Heart right ventricle (tissue), 16 donors: ENCODE results near the gene ZSWIM8. TPM values are rescaled to one million over a fixed set of nuclear protein-coding genes. Genes with fewer than 3 reads are reported as not detected.

Experiments
- ATAC-seq, 8 donors: fragments of 200-7000 bp; cut with Tn5 transposase; one replicate each; pipeline ENCODE4 v1.9.1; 2020; ENCODE audit warnings: mild to moderate bottlenecking in 8 of 8, moderate library complexity in 8 of 8, moderate number of reproducible peaks in 1 of 8
- DNase-seq, 2 donors: peaks; one replicate each; pipeline ENCODE4 v3.0.0-alpha.2; 2020
- H3K27ac ChIP-seq, 10 donors: fragments of 200-600 bp; sonication (generic) in 2 of 10; one replicate each; pipeline versions ENCODE4 v1.5.0 to v1.8.0; 2020 to 2022; ENCODE audit warnings: mild to moderate bottlenecking in 3 of 10
- H3K27me3 ChIP-seq, 7 donors: fragments of 200-600 bp; one replicate each; pipeline ENCODE4 v1.8.0; 2021 to 2022; ENCODE audit warnings: mild to moderate bottlenecking in 2 of 7
- H3K36me3 ChIP-seq, 9 donors: fragments of 200-600 bp; sonication (generic) in 1 of 9; one replicate each; pipeline versions ENCODE4 v1.5.0 to v1.8.0; 2020 to 2022; ENCODE audit warnings: mild to moderate bottlenecking in 2 of 9
- H3K4me1 ChIP-seq, 9 donors: fragments of 200-600 bp; sonication (generic) in 1 of 9; one replicate each; pipeline versions ENCODE4 v1.5.0 to v1.8.0; 2020 to 2022; ENCODE audit warnings: mild to moderate bottlenecking in 4 of 9
- H3K4me3 ChIP-seq, 10 donors: fragments of 200-600 bp; sonication (generic) in 2 of 10; one replicate each; pipeline versions ENCODE4 v1.5.0 to v1.8.0; 2020 to 2022; ENCODE audit warnings: mild to moderate bottlenecking in 7 of 10, moderate library complexity in 2 of 10
- H3K9me3 ChIP-seq, 11 donors: fragments of 200-600 bp in 10 of 11; sonication (generic) in 2 of 11; one replicate each; pipeline versions ENCODE4 v1.5.0 to v1.8.0; 2013 to 2022; ENCODE audit warnings: mild to moderate bottlenecking in 2 of 11, control low read depth in 1 of 11, moderate library complexity in 1 of 11
- WGBS, 2 donors: extraction: QIAGEN DNeasy Blood & Tissue Kit; methylation state at CpG; one replicate each; pipeline ENCODE4 v1.1.7; 2013; ENCODE audit warnings: inconsistent platforms in 1 of 2; 5-methylcytosine and 5-hydroxymethylcytosine counted together
- intact Hi-C, 10 donors: fragments of 100-400 bp; cut with DNase I; formaldehyde crosslinking; loops; one replicate each; pipeline versions ENCODE4 v1.11.1 to v1.14.2; 2022
- polyA plus RNA-seq, 2 donors: library from polyadenylated mRNA; stranded (reverse); fragments of 200-250 nt; gene quantifications; one replicate each; pipeline ENCODE4 v1.2.3, GENCODE V29; 2013
- total RNA-seq, 10 donors: library from RNA; stranded (reverse); fragmentation: NEBNext Ultra II Directional in 3 of 10; extraction: Animal tissue kit (Norgen Biotek cat#: 25700) in 3 of 10; gene quantifications; one replicate each; pipeline versions ENCODE4 v1.2.1 to v1.2.4, GENCODE V29; 2021 to 2023
- TF ChIP-seq, protein P1 (sequence below), 9 donors: fragments of 200-600 bp; sonication (generic) in 2 of 9; IDR thresholded peaks; one replicate each; pipeline versions ENCODE4 v1.5.0 to v1.8.0; 2021 to 2022; ENCODE audit warnings: antibody characterized with exemption in 9 of 9, mild to moderate bottlenecking in 5 of 9, moderate library complexity in 1 of 9
- donor health status: Arrhythmogenic right ventricular cardiomyopathy.
- donor health status: ischemic (EF 13 %, LVEDD 7.1; RV severe dilation, severe dysfunction).
- donor health status: healthy with polysubstance abuse.
- donor health status: DM: no; HTN: yes; CAD: no.
- donor health status: DM: no; HTN: no; CAD: no.
- donor health status: ischemic (EF 25% LVEDD 6.9; RV normal size, moderate dysfunction).
- donor health status: ischemic (EF 25% LVEDD 5.7; RV mildly dilated, moderate dysfunction).
- donor health status: healthy.
- donor health status: DM: yes; HTN: yes; CAD: no.
- donor health status: Ischemic cardiomyopathy.
- donor health status: ischemic (EF 35%, LVEDD 5.7; RV mildly dilated, moderate dysfunction).
- donor health status: nonischemic (EF 11% LVEDD 7.7; RV severe dilation, severe dysfunction).
- donor health status: DM: yes; HTN: yes; CAD: no.
- donor health status: PGD.
- donor health status: ischemic (EF 29% LVEDD 5.4; RV normal size, mild dysfunction).
- donor health status: nonischemic (EF 23%, LVEDD 6.1; RV moderate dilation, normal function).

Gene ZSWIM8
- total and polyA plus RNA-seq, 12 donors: 35.2 to 139 (median 47.0) TPM

GRCh38 chr10:73810735-73811465 is 25.5 kb downstream of the ZSWIM8 start:
- ATAC-seq (peak in 6 of 8 donors; percentile 10 to 43 (median 20)), DNase-seq (peak; percentile 27 to 54)
- intact Hi-C loops: loop anchor here in 1 of 10 donors (1.0 kb wide), 1 partner anchor 26 kb away; the partner anchor contains the start of gene ZSWIM8
- Histone ChIP-seq H3K36me3 (peaks cover 0 to 71% (median 26%) of the 10 kb centered on the region in 9 donors), H3K4me1 (peaks cover 0 to 54% (median 22%) of the 10 kb centered on the region in 9 donors), H3K27me3 (no peaks in the 10 kb centered on the region), H3K9me3 (no peaks in the 10 kb centered on the region), H3K4me3 (peak overlapping the region; percentile 70 to 99 (median 90)), H3K27ac (peak overlapping the region; percentile 81 to 99 (median 94))
- TF ChIP-seq, protein P1, sequence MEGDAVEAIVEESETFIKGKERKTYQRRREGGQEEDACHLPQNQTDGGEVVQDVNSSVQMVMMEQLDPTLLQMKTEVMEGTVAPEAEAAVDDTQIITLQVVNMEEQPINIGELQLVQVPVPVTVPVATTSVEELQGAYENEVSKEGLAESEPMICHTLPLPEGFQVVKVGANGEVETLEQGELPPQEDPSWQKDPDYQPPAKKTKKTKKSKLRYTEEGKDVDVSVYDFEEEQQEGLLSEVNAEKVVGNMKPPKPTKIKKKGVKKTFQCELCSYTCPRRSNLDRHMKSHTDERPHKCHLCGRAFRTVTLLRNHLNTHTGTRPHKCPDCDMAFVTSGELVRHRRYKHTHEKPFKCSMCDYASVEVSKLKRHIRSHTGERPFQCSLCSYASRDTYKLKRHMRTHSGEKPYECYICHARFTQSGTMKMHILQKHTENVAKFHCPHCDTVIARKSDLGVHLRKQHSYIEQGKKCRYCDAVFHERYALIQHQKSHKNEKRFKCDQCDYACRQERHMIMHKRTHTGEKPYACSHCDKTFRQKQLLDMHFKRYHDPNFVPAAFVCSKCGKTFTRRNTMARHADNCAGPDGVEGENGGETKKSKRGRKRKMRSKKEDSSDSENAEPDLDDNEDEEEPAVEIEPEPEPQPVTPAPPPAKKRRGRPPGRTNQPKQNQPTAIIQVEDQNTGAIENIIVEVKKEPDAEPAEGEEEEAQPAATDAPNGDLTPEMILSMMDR (IDR thresholded peaks at IDR 0.05): no peak
- WGBS, 2 donors: 1% methylated on average over 49 to 63 of the region's 63 CpGs

DNA sequence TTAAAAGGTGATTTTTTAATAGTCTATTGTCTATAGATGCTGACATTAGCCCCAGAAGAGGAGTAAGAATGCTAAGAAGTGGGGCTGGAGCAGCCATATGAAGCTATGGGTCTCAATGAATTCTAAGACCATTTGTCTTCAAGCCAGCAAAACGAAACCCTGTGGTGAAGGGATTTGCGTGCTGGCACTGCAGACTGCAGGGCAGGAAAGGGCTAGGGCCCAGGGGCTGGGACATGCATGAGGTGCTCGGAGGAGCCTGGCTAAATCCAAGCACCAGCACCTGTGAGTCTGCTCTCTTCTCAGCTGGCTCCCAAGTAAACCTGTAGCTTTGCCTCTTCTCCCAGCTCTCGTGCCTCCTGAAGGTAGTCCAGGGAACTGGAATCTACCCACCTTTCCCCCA is 27.3 kb downstream of the ZSWIM8 start:
- no peak for ATAC-seq

GRCh38 chr10:73813333-73813732 is 27.9 kb downstream of the ZSWIM8 start:
- H3K27me3 ChIP-seq: no peaks in the 10 kb centered on the region
- TF ChIP-seq, protein P1 (IDR thresholded peaks at IDR 0.05): no peak
- ATAC-seq (no peak), DNase-seq (no peak)
- intact Hi-C loops: no loop called here
- H3K27ac ChIP-seq: no peak overlapping the region
- WGBS, 2 donors: 87% methylated on average over 7 of the region's 7 CpGs
- peaks cover 0 to 69% (median 2%) of the 10 kb centered on the region in 9 donors for H3K36me3 ChIP-seq
- no peak overlapping the region for H3K4me3 ChIP-seq
- no peaks in the 10 kb centered on the region for H3K9me3 ChIP-seq
- peaks cover 0 to 59% (median 20%) of the 10 kb centered on the region in 9 donors for H3K4me1 ChIP-seq

More for the DNA sequence above, 27.3 kb downstream of the ZSWIM8 start:
- no peaks in the 10 kb centered on the region for H3K27me3 ChIP-seq
- intact Hi-C loops: no loop called here
- H3K9me3 ChIP-seq: no peaks in the 10 kb centered on the region
- TF ChIP-seq, protein P1 (IDR thresholded peaks at IDR 0.05): no peak
- H3K36me3 ChIP-seq: peaks cover 0 to 71% (median 9%) of the 10 kb centered on the region in 9 donors
- no peak overlapping the region for H3K4me3 ChIP-seq
- peak overlapping the region in 3 of 10 donors; percentile 38 to 88 (median 69) for H3K27ac ChIP-seq
- 94% methylated on average over 4 of the region's 4 CpGs for WGBS, 2 donors
- no peak for DNase-seq
- peaks cover 0 to 58% (median 20%) of the 10 kb centered on the region in 9 donors for H3K4me1 ChIP-seq

- H3K27me3 ChIP-seq: no peaks in the 10 kb centered on the region
- intact Hi-C loops: no loop called here
- H3K4me3 ChIP-seq: no peak overlapping the region
- peaks cover 0 to 61% (median 0%) of the 10 kb centered on the region in 9 donors for H3K36me3 ChIP-seq
- no peak overlapping the region for H3K27ac ChIP-seq
- TF ChIP-seq, protein P1 (IDR thresholded peaks at IDR 0.05): no peak
- ATAC-seq (no peak), DNase-seq (no peak)
- 90 to 97% methylated on average over 13 of the region's 13 CpGs for WGBS, 2 donors
- H3K9me3 ChIP-seq: no peaks in the 10 kb centered on the region
- H3K4me1 ChIP-seq: peaks cover under 1 to 60% (median 17%) of the 10 kb centered on the region in 9 donors
Observed at GRCh38 chr10:73814276-73814895, 29.0 kb downstream of the ZSWIM8 start.
